ENCODE data around the gene ZKSCAN7.

Gene ZKSCAN7

DNA sequence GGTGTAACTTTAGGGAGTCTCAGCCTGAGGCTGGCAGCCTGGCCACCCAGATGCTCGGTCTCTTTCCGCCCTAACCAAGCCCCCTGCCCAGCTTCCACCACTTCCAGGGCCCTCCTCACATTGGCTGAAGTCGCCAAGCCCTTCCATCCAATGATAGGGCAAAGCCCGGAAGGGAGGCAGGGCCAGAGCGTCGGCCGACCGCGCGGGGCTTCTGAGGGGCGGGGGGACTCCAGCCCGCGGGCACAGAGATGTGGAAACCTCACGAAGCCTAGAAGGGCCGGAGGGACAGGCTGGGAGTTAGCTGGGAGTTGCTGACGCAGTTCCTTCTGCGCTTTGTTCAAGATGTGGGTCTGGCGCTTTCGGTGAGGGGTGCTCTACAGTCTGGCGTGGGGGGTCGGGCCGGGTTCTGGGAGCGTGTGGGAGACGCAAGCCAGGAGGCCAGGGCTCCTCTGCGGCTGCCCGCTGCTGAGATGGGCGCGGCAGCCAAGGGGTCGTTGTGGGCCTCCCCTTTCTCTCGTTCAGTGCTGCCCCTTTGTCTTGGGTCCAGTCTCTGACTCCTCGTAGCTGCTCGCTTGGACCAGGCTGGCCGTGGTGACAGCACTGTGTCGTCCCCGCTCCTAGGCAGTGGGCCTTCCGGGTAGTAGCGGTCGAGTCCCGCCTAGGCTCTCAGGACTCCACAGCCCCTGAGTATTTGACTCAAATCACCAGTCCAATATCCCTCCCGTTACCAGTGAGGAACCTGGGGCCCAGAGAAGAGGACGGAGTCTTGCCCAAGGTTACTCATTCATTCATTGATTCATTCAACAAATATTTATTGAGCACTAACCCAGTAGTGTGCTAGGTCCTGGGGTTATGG is 29.9 kb downstream of the ZKSCAN7 start, which contains the start of gene ZNF660:
TSS of gene ZNF660 (plus strand) at position 319 of the 856 bp plus-strand sequence. CDS start 9,230 bp downstream, outside the sequence.
- H3K4me2 ChIP-seq (ENCODE audit: low read depth, low read length, poor library complexity, severe bottlenecking) = peak within 1 kb of the TSS; percentile 87
- H2AFZ ChIP-seq (ENCODE audit: low read length) = peak within 1 kb of the TSS; percentile 94
- H3K36me3 ChIP-seq (ENCODE audit: insufficient read depth, low read length) = peaks cover 20% of the 10 kb centered on the region
- H3K79me2 ChIP-seq (ENCODE audit: insufficient read depth, low read length) = peaks cover 33% of the 10 kb centered on the region
- H3K9me3 ChIP-seq (ENCODE audit: insufficient read depth, low read depth, low read length) = 0 out of 2 replicates have a peak, but pooled peaks cover 5% of the 10 kb centered on the region
- TF ChIP-seq EZH2phosphoT487 (IDR thresholded peaks at IDR 0.05; ENCODE audit: borderline replicate concordance) = no peak
- no peak for TF ChIP-seq CTCF (conservative IDR thresholded peaks at IDR 0.05; ENCODE audit: low read length)
- H3K9me2 ChIP-seq (replicated peaks; ENCODE audit: low read depth, low read length) = no peaks in the 10 kb centered on the region
- H3K9ac ChIP-seq (ENCODE audit: low read depth, low read length, poor library complexity, severe bottlenecking) = peak within 1 kb of the TSS; percentile 94
- H3K4me1 ChIP-seq (ENCODE audit: insufficient read depth, low read length, poor library complexity, severe bottlenecking) = peaks cover 28% of the 10 kb centered on the region
- H3K27me3 ChIP-seq (ENCODE audit: insufficient read depth, low read length, poor library complexity, severe bottlenecking) = no peaks in the 10 kb centered on the region
- no peaks in the 10 kb centered on the region for H3F3A ChIP-seq (ENCODE audit: low read depth)
- H3K4me3 ChIP-seq (ENCODE audit: low read length, poor library complexity, severe bottlenecking) = peak within 1 kb of the TSS; percentile 88
- H4K20me1 ChIP-seq (ENCODE audit: insufficient read depth, low read length, poor library complexity, severe bottlenecking) = no peaks in the 10 kb centered on the region

GRCh38 chr3:44596621-44597020 is 41.6 kb downstream of the ZKSCAN7 start:
- H3K9me2 ChIP-seq (replicated peaks; ENCODE audit: low read depth, low read length) = no peaks in the 10 kb centered on the region
- H3K79me2 ChIP-seq (ENCODE audit: insufficient read depth, low read length) = no peaks in the 10 kb centered on the region
- H3K4me1 ChIP-seq (ENCODE audit: insufficient read depth, low read length, poor library complexity, severe bottlenecking) = no peaks in the 10 kb centered on the region
- peaks cover 29% of the 10 kb centered on the region; the same call in 1 of the 2 replicates for H3K36me3 ChIP-seq (ENCODE audit: insufficient read depth, low read length)
- no peak overlapping the region for H3K9ac ChIP-seq (ENCODE audit: low read depth, low read length, poor library complexity, severe bottlenecking)
- no peak for TF ChIP-seq EZH2phosphoT487 (IDR thresholded peaks at IDR 0.05; ENCODE audit: borderline replicate concordance)
- no peak for TF ChIP-seq CTCF (conservative IDR thresholded peaks at IDR 0.05; ENCODE audit: low read length)
- no peaks in the 10 kb centered on the region for H4K20me1 ChIP-seq (ENCODE audit: insufficient read depth, low read length, poor library complexity, severe bottlenecking)
- no peaks in the 10 kb centered on the region for H3K27me3 ChIP-seq (ENCODE audit: insufficient read depth, low read length, poor library complexity, severe bottlenecking)
- peaks cover 23% of the 10 kb centered on the region; the same call in 1 of the 2 replicates for H3K9me3 ChIP-seq (ENCODE audit: insufficient read depth, low read depth, low read length)
- no peak overlapping the region for H3K4me3 ChIP-seq (ENCODE audit: low read length, poor library complexity, severe bottlenecking)
- no peak overlapping the region for H2AFZ ChIP-seq (ENCODE audit: low read length)
- H3F3A ChIP-seq (ENCODE audit: low read depth) = no peaks in the 10 kb centered on the region
- no peak overlapping the region for H3K4me2 ChIP-seq (ENCODE audit: low read depth, low read length, poor library complexity, severe bottlenecking)

DNA sequence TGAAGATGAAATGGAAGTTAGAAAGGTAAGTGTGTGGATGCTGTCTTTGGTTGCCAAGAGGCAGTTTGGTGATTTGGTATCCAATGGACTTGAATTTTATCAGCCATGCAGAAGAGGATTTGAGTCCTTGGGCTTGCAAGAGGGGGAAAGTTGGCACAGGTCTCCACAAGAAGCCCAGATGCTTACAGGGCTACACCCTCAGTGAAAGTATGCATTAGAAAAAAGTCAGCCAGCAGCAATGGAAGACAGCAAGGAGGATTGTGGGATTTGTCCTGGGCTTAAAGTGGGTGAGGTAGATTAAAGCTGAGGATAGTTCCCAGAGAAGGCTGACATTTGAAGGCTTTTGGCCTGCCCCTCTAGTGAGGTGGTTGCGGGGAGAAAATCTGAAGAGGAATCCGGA is 46.8 kb downstream of the ZKSCAN7 start:
- Histone ChIP-seq H3K79me2 (ENCODE audit: insufficient read depth, low read length) (no peaks in the 10 kb centered on the region), H2AFZ (ENCODE audit: low read length) (no peak overlapping the region), H3K36me3 (ENCODE audit: insufficient read depth, low read length) (peaks cover 6% of the 10 kb centered on the region; the same call in 1 of the 2 replicates), H3F3A (ENCODE audit: low read depth) (0 out of 2 replicates have a peak, but pooled peaks cover 3% of the 10 kb centered on the region), H3K9me2 (replicated peaks; ENCODE audit: low read depth, low read length) (no peaks in the 10 kb centered on the region), H3K27me3 (ENCODE audit: insufficient read depth, low read length, poor library complexity, severe bottlenecking) (no peaks in the 10 kb centered on the region), H3K9ac (ENCODE audit: low read depth, low read length, poor library complexity, severe bottlenecking) (no peak overlapping the region), H3K4me1 (ENCODE audit: insufficient read depth, low read length, poor library complexity, severe bottlenecking) (no peaks in the 10 kb centered on the region), H4K20me1 (ENCODE audit: insufficient read depth, low read length, poor library complexity, severe bottlenecking) (no peaks in the 10 kb centered on the region), H3K4me2 (ENCODE audit: low read depth, low read length, poor library complexity, severe bottlenecking) (no peak overlapping the region), H3K4me3 (ENCODE audit: low read length, poor library complexity, severe bottlenecking) (no peak overlapping the region), H3K9me3 (ENCODE audit: insufficient read depth, low read depth, low read length) (no peaks in the 10 kb centered on the region)
- TF ChIP-seq EZH2phosphoT487 (IDR thresholded peaks at IDR 0.05; ENCODE audit: borderline replicate concordance) (no peak), CTCF (conservative IDR thresholded peaks at IDR 0.05; ENCODE audit: low read length) (no peak)
